Measurements from ENCODE around the gene CFAP141. TPM values are rescaled to one million over a fixed set of nuclear protein-coding genes. Genes with fewer than 3 reads are reported as not detected.

CFAP141 gene
- total RNA-seq, 2 experiments from 2014 or later, result not detected

GRCh38 chr1:154181944-154182343, 24.2 kb downstream of the CFAP141 start:
- CTCF ChIA-PET, result interaction anchor here (0.9 to 1.9 kb wide), 5 partner anchors 11 to 122 kb away, joined by 3 to 6 read pairs (median 5); partner anchors contain the start of gene UBAP2L
- POLR2A ChIA-PET, result interaction anchor here (0.5 to 2.0 kb wide), 8 partner anchors 11 to 445 kb away, joined by 3 to 6 read pairs (median 3); partner anchors contain the start of gene RPS27

- CTCF ChIA-PET, result no interaction called here
- POLR2A ChIA-PET, result interaction anchor here (0.5 to 0.6 kb wide), 3 partner anchors 40 to 287 kb away, joined by 3 to 9 read pairs (median 4); partner anchors contain the start of gene UBAP2L
Measured at GRCh38 chr1:154179946-154180687, 26.0 kb downstream of the CFAP141 start.

- ChIA-PET CTCF (no interaction called here), POLR2A (interaction anchor here (0.6 to 0.7 kb wide), 2 partner anchors 157 to 182 kb away, joined by 3 to 4 read pairs; no protein-coding TSS in a partner anchor)
Measured at GRCh38 chr1:154178911-154179811, 27.0 kb downstream of the CFAP141 start.

GRCh38 chr1:154178013-154178412, 28.1 kb downstream of the CFAP141 start:
- ChIA-PET POLR2A (no interaction called here), CTCF (no interaction called here)

GRCh38 chr1:154176337-154176736, 29.8 kb downstream of the CFAP141 start:
- POLR2A ChIA-PET, result interaction anchor here (0.6 kb wide), 1 partner anchor 70 kb away, joined by 6 read pairs; no protein-coding TSS in a partner anchor
- CTCF ChIA-PET, result interaction anchor here (0.5 to 1.3 kb wide), 4 partner anchors 10 to 159 kb away, joined by 3 to 4 read pairs (median 3); no protein-coding TSS in a partner anchor

GRCh38 chr1:154174654-154175053, 31.5 kb downstream of the CFAP141 start:
- POLR2A ChIA-PET, result no interaction called here
- CTCF ChIA-PET, result interaction anchor here (1.5 kb wide), 1 partner anchor 17 kb away, joined by 4 read pairs; no protein-coding TSS in a partner anchor

- ChIA-PET CTCF (interaction anchor here (1.2 to 1.6 kb wide), 2 partner anchors 10 to 14 kb away, joined by 5 to 6 read pairs; no protein-coding TSS in a partner anchor), POLR2A (interaction anchor here (1.7 kb wide), 1 partner anchor 14 kb away, joined by 4 read pairs; no protein-coding TSS in a partner anchor)
Measured at GRCh38 chr1:154171880-154172279, 34.3 kb downstream of the CFAP141 start.

GRCh38 chr1:154171223-154171583, 34.9 kb downstream of the CFAP141 start:
- POLR2A ChIA-PET, result interaction anchor here (0.5 to 1.7 kb wide), 4 partner anchors 11 to 326 kb away, joined by 3 to 6 read pairs (median 4); no protein-coding TSS in a partner anchor
- CTCF ChIA-PET, result interaction anchor here (1.2 to 1.6 kb wide), 3 partner anchors 11 to 155 kb away, joined by 4 to 6 read pairs (median 5); partner anchors contain the start of gene ATP8B2

- CTCF ChIA-PET, result interaction anchor here (1.2 to 1.6 kb wide), 3 partner anchors 11 to 155 kb away, joined by 4 to 6 read pairs (median 5); partner anchors contain the start of gene ATP8B2
- POLR2A ChIA-PET, result interaction anchor here (0.5 to 1.7 kb wide), 4 partner anchors 12 to 325 kb away, joined by 3 to 6 read pairs (median 4); no protein-coding TSS in a partner anchor
Measured at GRCh38 chr1:154170547-154171222, 35.4 kb downstream of the CFAP141 start.

- ChIA-PET CTCF (no interaction called here), POLR2A (no interaction called here)
Measured at GRCh38 chr1:154167461-154167860, 38.7 kb downstream of the CFAP141 start.

- CTCF ChIA-PET, result interaction anchor here (1.1 to 1.7 kb wide), 2 partner anchors 10 to 150 kb away, joined by 3 to 4 read pairs; no protein-coding TSS in a partner anchor
Measured at GRCh38 chr1:154166207-154166606, 39.9 kb downstream of the CFAP141 start.

GRCh38 chr1:154159554-154159953, 46.6 kb downstream of the CFAP141 start:
- POLR2A ChIA-PET, result interaction anchor here (1.0 to 1.2 kb wide), 2 partner anchors 16 to 23 kb away, joined by 3 read pairs; no protein-coding TSS in a partner anchor
- CTCF ChIA-PET, result interaction anchor here (0.6 to 1.2 kb wide), 3 partner anchors 60 to 363 kb away, joined by 3 read pairs; no protein-coding TSS in a partner anchor

More at GRCh38 chr1:154166207-154166606, 39.9 kb downstream of the CFAP141 start:
- POLR2A ChIA-PET, result interaction anchor here (0.6 to 0.7 kb wide), 3 partner anchors 9 to 589 kb away, joined by 3 read pairs; no protein-coding TSS in a partner anchor

- ChIA-PET CTCF (interaction anchor here (0.6 to 1.8 kb wide), 5 partner anchors 13 to 254 kb away, joined by 3 to 6 read pairs (median 4); no protein-coding TSS in a partner anchor), POLR2A (interaction anchor here (1.0 to 1.5 kb wide), 7 partner anchors 10 to 168 kb away, joined by 3 to 6 read pairs (median 4); partner anchors contain the start of gene UBAP2L)
Measured at GRCh38 chr1:154158307-154159125, 47.6 kb downstream of the CFAP141 start.

GRCh38 chr1:154157520-154158306, 48.4 kb downstream of the CFAP141 start:
- ChIA-PET CTCF (interaction anchor here (1.1 to 1.8 kb wide), 3 partner anchors 13 to 24 kb away, joined by 4 to 6 read pairs (median 6); no protein-coding TSS in a partner anchor), POLR2A (interaction anchor here (0.6 to 1.5 kb wide), 8 partner anchors 9 to 171 kb away, joined by 3 to 6 read pairs (median 4); partner anchors contain the start of gene UBAP2L)

GRCh38 chr1:154155251-154155650, 50.9 kb downstream of the CFAP141 start:
- CTCF ChIA-PET, result interaction anchor here (0.8 to 1.2 kb wide), 2 partner anchors 9 to 116 kb away, joined by 3 read pairs; no protein-coding TSS in a partner anchor
- POLR2A ChIA-PET, result no interaction called here

- CTCF ChIA-PET, result interaction anchor here (0.8 kb wide), 1 partner anchor 117 kb away, joined by 3 read pairs; no protein-coding TSS in a partner anchor
- POLR2A ChIA-PET, result no interaction called here
Measured at GRCh38 chr1:154154534-154155191, 51.5 kb downstream of the CFAP141 start, which contains the start of gene NUP210L. NUP210L (minus strand) TSS chr1:154155073.

All from activated CD8-positive, alpha-beta memory T cell treated with anti-CD3 and anti-CD28 coated beads for 36 hours (primary cell).